Measurements from ENCODE around the gene ZBTB47.

Gene ZBTB47

GRCh38 chr3:42686832-42687650 is 33.5 kb downstream of the ZBTB47 start:
- DNase-seq: no peak

- no peak for DNase-seq
Observed at GRCh38 chr3:42688016-42688415, 34.5 kb downstream of the ZBTB47 start.

GRCh38 chr3:42688487-42689420 is 35.3 kb downstream of the ZBTB47 start:
- no peak for DNase-seq

- no peak for DNase-seq
Observed at GRCh38 chr3:42689421-42690014, 36.0 kb downstream of the ZBTB47 start.

- DNase-seq: no peak
Observed at GRCh38 chr3:42690191-42690590, 36.7 kb downstream of the ZBTB47 start.

GRCh38 chr3:42690766-42691680 is 37.5 kb downstream of the ZBTB47 start:
- DNase-seq: no peak

- no peak for DNase-seq
Observed at GRCh38 chr3:42691816-42692666, 38.5 kb downstream of the ZBTB47 start.

- DNase-seq: no peak
Observed at GRCh38 chr3:42692667-42693529, 39.4 kb downstream of the ZBTB47 start.

GRCh38 chr3:42693530-42693930 is 40.0 kb downstream of the ZBTB47 start:
- no peak for DNase-seq

- no peak for DNase-seq
Observed at GRCh38 chr3:42694366-42694765, 40.9 kb downstream of the ZBTB47 start.

- no peak for DNase-seq
Observed at GRCh38 chr3:42696356-42697288, 43.1 kb downstream of the ZBTB47 start.

GRCh38 chr3:42697289-42698051 is 44.0 kb downstream of the ZBTB47 start:
- DNase-seq: no peak

GRCh38 chr3:42698216-42698910 is 44.9 kb downstream of the ZBTB47 start:
- no peak for DNase-seq

- DNase-seq: no peak
Observed at GRCh38 chr3:42698911-42699230, 45.4 kb downstream of the ZBTB47 start.

- DNase-seq: no peak
Observed at GRCh38 chr3:42699511-42699971, 46.0 kb downstream of the ZBTB47 start.

- DNase-seq: no peak
Observed at GRCh38 chr3:42700366-42701288, 47.1 kb downstream of the ZBTB47 start.
